ENCODE results near the gene SERPINA5. TPM values are rescaled to one million over a fixed set of nuclear protein-coding genes. Genes with fewer than 3 reads are reported as not detected.

SERPINA5 gene
- total RNA-seq, 1 experiment from 2014 or later: 0.49 TPM

GRCh38 chr14:94538070-94538740 is 43.0 kb upstream of the SERPINA5 start:
- no peak for DNase-seq (ENCODE audit: low read depth, low spot score)
- Histone ChIP-seq H3K4me1 (ENCODE audit: control insufficient read depth, insufficient read depth, low read length) (no peaks in the 10 kb centered on the region), H3K27ac (ENCODE audit: low read length) (no peak overlapping the region), H3K36me3 (ENCODE audit: control insufficient read depth, insufficient read depth, low read length) (no peaks in the 10 kb centered on the region), H3K27me3 (ENCODE audit: control insufficient read depth, insufficient read depth, low read length) (no peaks in the 10 kb centered on the region), H3K9me3 (ENCODE audit: control insufficient read depth, insufficient read depth, low read depth, low read length) (no peaks in the 10 kb centered on the region), H3K4me3 (ENCODE audit: low read depth in 2 of 2, low read length in 2 of 2) (no peak overlapping the region)
- ChIA-PET CTCF (interaction anchor here (0.6 kb wide), 2 partner anchors 100 to 104 kb away, joined by 3 to 4 read pairs; no protein-coding TSS in a partner anchor), POLR2A (no interaction called here)
- no TSS peak for BruUV-seq (replicated peaks)
- ATAC-seq: no peak
- TF ChIP-seq POLR2AphosphoS5 (IDR thresholded peaks at IDR 0.05; ENCODE audit: low read depth, low read length): no peak
- no peak for TF ChIP-seq TCF7L2 (IDR thresholded peaks at IDR 0.05; ENCODE audit: low read depth, low read length)
- intact Hi-C loops (cut with micrococcal nuclease; ENCODE audit: unreplicated experiment): no loop called here
- in situ Hi-C loops (cut with HindIII; ENCODE audit: low pct_unique_long_range_greater_than_20kb, low sequenced_read_pairs): no loop called here

GRCh38 chr14:94539181-94539580 is 42.0 kb upstream of the SERPINA5 start:
- BruUV-seq (replicated peaks): no TSS peak
- ChIA-PET CTCF (interaction anchor here (0.6 kb wide), 1 partner anchor 671 kb away, joined by 3 read pairs; no protein-coding TSS in a partner anchor), POLR2A (no interaction called here)
- H3K27me3 ChIP-seq (ENCODE audit: control insufficient read depth, insufficient read depth, low read length): no peaks in the 10 kb centered on the region
- no peaks in the 10 kb centered on the region for H3K9me3 ChIP-seq (ENCODE audit: control insufficient read depth, insufficient read depth, low read depth, low read length)
- no peak overlapping the region for H3K27ac ChIP-seq (ENCODE audit: low read length)
- intact Hi-C loops (cut with micrococcal nuclease; ENCODE audit: unreplicated experiment): no loop called here
- H3K4me3 ChIP-seq (ENCODE audit: low read depth in 2 of 2, low read length in 2 of 2): no peak overlapping the region
- no peaks in the 10 kb centered on the region for H3K4me1 ChIP-seq (ENCODE audit: control insufficient read depth, insufficient read depth, low read length)
- in situ Hi-C loops (cut with HindIII; ENCODE audit: low pct_unique_long_range_greater_than_20kb, low sequenced_read_pairs): no loop called here
- no peaks in the 10 kb centered on the region for H3K36me3 ChIP-seq (ENCODE audit: control insufficient read depth, insufficient read depth, low read length)
- DNase-seq (ENCODE audit: low read depth, low spot score) (no peak), ATAC-seq (no peak)
- TF ChIP-seq CTCF (IDR thresholded peaks at IDR 0.05) (no peak), REST (IDR thresholded peaks at IDR 0.05; ENCODE audit: insufficient read depth in 1 of 2, low read depth in 2 of 2, low read length in 1 of 2) (no peak), TCF7L2 (IDR thresholded peaks at IDR 0.05; ENCODE audit: low read depth, low read length) (no peak), POLR2AphosphoS5 (IDR thresholded peaks at IDR 0.05; ENCODE audit: low read depth, low read length) (no peak), SIN3A (IDR thresholded peaks at IDR 0.05; ENCODE audit: borderline replicate concordance, insufficient read depth, low read depth, low read length) (no peak)
